IPS-15b (cell line): Measurements from ENCODE around the gene ULK3.

ENCODE experiments used
- H3K27me3 ChIP-seq: one replicate; pipeline ENCODE4 v1.6.1; 2013; ENCODE audit warnings: low read length; ENCODE audit not compliant: control insufficient read depth, insufficient read depth
- H3K36me3 ChIP-seq: one replicate; pipeline ENCODE4 v1.6.1; 2013; ENCODE audit warnings: low read length; ENCODE audit not compliant: control insufficient read depth, insufficient read depth
- H3K4me1 ChIP-seq: one replicate; pipeline ENCODE4 v1.6.1; 2013; ENCODE audit warnings: mild to moderate bottlenecking, low read length; ENCODE audit not compliant: control insufficient read depth, insufficient read depth
- H3K4me3 ChIP-seq: one replicate; pipeline ENCODE4 v1.5.1; 2013; ENCODE audit warnings: low read depth, low read length
- H3K9ac ChIP-seq: one replicate; pipeline ENCODE4 v1.6.1; 2013; ENCODE audit warnings: low read depth, mild to moderate bottlenecking, low read length
- H3K9me3 ChIP-seq: one replicate; pipeline ENCODE4 v1.6.1; 2013; ENCODE audit warnings: mild to moderate bottlenecking, low read length; ENCODE audit not compliant: control insufficient read depth, insufficient read depth

ULK3 gene

GRCh38 chr15:74800559-74801094 is 42.3 kb downstream of the ULK3 start:
- Histone ChIP-seq H3K36me3 (peaks cover 20% of the 10 kb centered on the region), H3K27me3 (no peaks in the 10 kb centered on the region), H3K4me1 (no peaks in the 10 kb centered on the region), H3K4me3 (no peak overlapping the region), H3K9ac (peak overlapping the region; percentile 54), H3K9me3 (no peaks in the 10 kb centered on the region)

- Histone ChIP-seq H3K4me1 (no peaks in the 10 kb centered on the region), H3K4me3 (no peak overlapping the region), H3K9ac (peak overlapping the region; percentile 3), H3K9me3 (no peaks in the 10 kb centered on the region), H3K36me3 (peaks cover 20% of the 10 kb centered on the region), H3K27me3 (no peaks in the 10 kb centered on the region)
Observed at GRCh38 chr15:74799856-74800558, 42.9 kb downstream of the ULK3 start.

GRCh38 chr15:74799255-74799855 is 43.6 kb downstream of the ULK3 start:
- no peaks in the 10 kb centered on the region for H3K27me3 ChIP-seq
- peaks cover 20% of the 10 kb centered on the region for H3K36me3 ChIP-seq
- no peak overlapping the region for H3K9ac ChIP-seq
- no peaks in the 10 kb centered on the region for H3K4me1 ChIP-seq
- no peaks in the 10 kb centered on the region for H3K9me3 ChIP-seq
- H3K4me3 ChIP-seq, result no peak overlapping the region

- Histone ChIP-seq H3K9me3 (no peaks in the 10 kb centered on the region), H3K36me3 (peaks cover 20% of the 10 kb centered on the region), H3K4me1 (no peaks in the 10 kb centered on the region), H3K27me3 (no peaks in the 10 kb centered on the region), H3K4me3 (no peak overlapping the region), H3K9ac (no peak overlapping the region)
Observed at GRCh38 chr15:74798388-74799254, 44.3 kb downstream of the ULK3 start.

GRCh38 chr15:74795966-74796625 is 46.9 kb downstream of the ULK3 start:
- H3K9me3 ChIP-seq, result no peaks in the 10 kb centered on the region
- peaks cover 3% of the 10 kb centered on the region for H3K36me3 ChIP-seq
- peaks cover 8% of the 10 kb centered on the region for H3K27me3 ChIP-seq
- H3K9ac ChIP-seq, result no peak overlapping the region
- H3K4me3 ChIP-seq, result no peak overlapping the region
- H3K4me1 ChIP-seq, result no peaks in the 10 kb centered on the region

- Histone ChIP-seq H3K4me3 (no peak overlapping the region), H3K9me3 (no peaks in the 10 kb centered on the region), H3K27me3 (peaks cover 17% of the 10 kb centered on the region), H3K4me1 (no peaks in the 10 kb centered on the region), H3K36me3 (peaks cover 3% of the 10 kb centered on the region), H3K9ac (no peak overlapping the region)
Observed at GRCh38 chr15:74794970-74795349, 48.0 kb downstream of the ULK3 start.

- Histone ChIP-seq H3K9me3 (no peaks in the 10 kb centered on the region), H3K4me3 (no peak overlapping the region), H3K9ac (no peak overlapping the region), H3K27me3 (peaks cover 23% of the 10 kb centered on the region), H3K4me1 (no peaks in the 10 kb centered on the region), H3K36me3 (peaks cover 3% of the 10 kb centered on the region)
Observed at GRCh38 chr15:74794248-74794969, 48.5 kb downstream of the ULK3 start.

GRCh38 chr15:74793135-74794028 is 49.6 kb downstream of the ULK3 start:
- Histone ChIP-seq H3K9me3 (no peaks in the 10 kb centered on the region), H3K4me1 (peaks cover 8% of the 10 kb centered on the region), H3K36me3 (no peaks in the 10 kb centered on the region), H3K9ac (no peak overlapping the region), H3K4me3 (no peak overlapping the region), H3K27me3 (peaks cover 26% of the 10 kb centered on the region)

GRCh38 chr15:74792227-74793016 is 50.5 kb downstream of the ULK3 start:
- Histone ChIP-seq H3K9me3 (no peaks in the 10 kb centered on the region), H3K4me1 (peaks cover 13% of the 10 kb centered on the region), H3K4me3 (no peak overlapping the region), H3K9ac (no peak overlapping the region), H3K27me3 (peaks cover 34% of the 10 kb centered on the region), H3K36me3 (no peaks in the 10 kb centered on the region)

- H3K9ac ChIP-seq, result no peak overlapping the region
- H3K9me3 ChIP-seq, result no peaks in the 10 kb centered on the region
- H3K36me3 ChIP-seq, result no peaks in the 10 kb centered on the region
- H3K4me1 ChIP-seq, result peaks cover 13% of the 10 kb centered on the region
- peaks cover 38% of the 10 kb centered on the region for H3K27me3 ChIP-seq
- H3K4me3 ChIP-seq, result no peak overlapping the region
Observed at GRCh38 chr15:74791667-74792066, 51.3 kb downstream of the ULK3 start.
